Liver (tissue), 9 donors: ENCODE results near the gene PER2. TPM values are rescaled to one million over a fixed set of nuclear protein-coding genes. Genes with fewer than 3 reads are reported as not detected.
"Not testable (repeated sequence)": the region's sequence is repeated elsewhere in the genome, so short reads cannot be mapped to it uniquely, and the experiment has no call there.

Experiments used
- DNase-seq: peaks from one replicate; pipeline ENCODE4 v3.0.0-alpha.2; 2017; ENCODE audit warnings: low spot score
- H3K27ac ChIP-seq, 2 donors: one replicate each; pipeline ENCODE4 v1.7.0; 2013; ENCODE audit warnings: inconsistent platforms in 2 of 2, low read length in 2 of 2, control low read depth in 1 of 2, low read depth in 1 of 2, mild to moderate bottlenecking in 1 of 2
- H3K27me3 ChIP-seq, 4 donors: one replicate each; pipeline versions ENCODE4 v1.6.1 to v1.7.0; 2013; ENCODE audit warnings: low read length in 3 of 4, inconsistent platforms in 1 of 4, mild to moderate bottlenecking in 1 of 4, moderate library complexity in 1 of 4; ENCODE audit not compliant: control insufficient read depth in 4 of 4, insufficient read depth in 4 of 4
- H3K36me3 ChIP-seq, 4 donors: one replicate each; pipeline versions ENCODE4 v1.6.1 to v1.7.0; 2013; ENCODE audit warnings: low read length in 3 of 4, mild to moderate bottlenecking in 3 of 4, low read depth in 1 of 4, moderate library complexity in 1 of 4; ENCODE audit not compliant: control insufficient read depth in 4 of 4, insufficient read depth in 3 of 4
- H3K4me1 ChIP-seq, 4 donors: one replicate each; pipeline versions ENCODE4 v1.6.1 to v1.7.0; 2013; ENCODE audit warnings: low read length in 3 of 4, mild to moderate bottlenecking in 3 of 4, moderate library complexity in 1 of 4; ENCODE audit not compliant: control insufficient read depth in 4 of 4, insufficient read depth in 4 of 4
- H3K4me3 ChIP-seq, 3 donors: one replicate each; pipeline versions ENCODE4 v1.6.1 to v1.7.0; 2013; ENCODE audit warnings: low read length in 3 of 3, control low read depth in 1 of 3, low read depth in 1 of 3, mild to moderate bottlenecking in 1 of 3
- H3K9ac ChIP-seq, 2 donors: one replicate each; pipeline ENCODE4 v1.7.0; 2013; ENCODE audit warnings: low read length in 2 of 2, mild to moderate bottlenecking in 2 of 2, moderate library complexity in 2 of 2, control low read depth in 1 of 2, low read depth in 1 of 2
- H3K9me3 ChIP-seq, 4 donors: one replicate each; pipeline versions ENCODE4 v1.6.1 to v1.7.0; 2013; ENCODE audit warnings: low read length in 3 of 4; ENCODE audit not compliant: control insufficient read depth in 4 of 4
- ATF3 ChIP-seq: IDR thresholded peaks from 2 replicates; pipeline ENCODE4 v1.6.1; 2016; ENCODE audit warnings: antibody characterized with exemption
- CTCF ChIP-seq: fragments of 150-350 bp; IDR thresholded peaks from 2 replicates; pipeline ENCODE4 v1.5.1; 2017; ENCODE audit warnings: improper control_type of control experiment, low read depth, low read length; ENCODE audit not compliant: missing input control
- FOXA1 ChIP-seq: IDR thresholded peaks from 2 replicates; pipeline ENCODE4 v1.6.1; 2016; ENCODE audit warnings: antibody characterized with exemption
- FOXA2 ChIP-seq: IDR thresholded peaks from 2 replicates; pipeline ENCODE4 v1.6.1; 2016; ENCODE audit warnings: antibody characterized with exemption
- HNF4A ChIP-seq, 2 donors: conservative IDR thresholded peaks; 2 replicates each; pipeline ENCODE4 v1.6.1; 2016; ENCODE audit warnings: antibody characterized with exemption in 2 of 2, mild to moderate bottlenecking in 2 of 2
- HNF4G ChIP-seq: IDR thresholded peaks from 2 replicates; pipeline ENCODE4 v1.6.1; 2016; ENCODE audit warnings: antibody characterized with exemption
- JUND ChIP-seq, 2 donors: IDR thresholded peaks; 2 replicates each; pipeline ENCODE4 v1.6.1; 2016; ENCODE audit warnings: antibody characterized with exemption in 2 of 2
- NR2F2 ChIP-seq: IDR thresholded peaks from 2 replicates; pipeline ENCODE4 v1.6.1; 2016; ENCODE audit warnings: antibody characterized with exemption
- RAD21 ChIP-seq, 2 donors: IDR thresholded peaks; 2 replicates each; pipeline ENCODE4 v1.6.1; 2016; ENCODE audit warnings: antibody characterized with exemption in 2 of 2, mild to moderate bottlenecking in 2 of 2
- REST ChIP-seq: IDR thresholded peaks from 2 replicates; pipeline ENCODE4 v1.6.1; 2016; ENCODE audit warnings: antibody characterized with exemption, mild to moderate bottlenecking
- RXRA ChIP-seq, 2 donors: IDR thresholded peaks; 2 replicates each; pipeline ENCODE4 v1.6.1; 2017 to 2018; ENCODE audit warnings: antibody characterized with exemption in 2 of 2, mild to moderate bottlenecking in 1 of 2
- SP1 ChIP-seq: IDR thresholded peaks from 2 replicates; pipeline ENCODE4 v1.6.1; 2018; ENCODE audit warnings: antibody characterized with exemption, mild to moderate bottlenecking
- TAF1 ChIP-seq: conservative IDR thresholded peaks from 2 replicates; pipeline ENCODE4 v1.6.1; 2016; ENCODE audit warnings: antibody characterized with exemption, mild to moderate bottlenecking
- YY1 ChIP-seq: IDR thresholded peaks from 2 replicates; pipeline ENCODE4 v1.6.1; 2016; ENCODE audit warnings: antibody characterized with exemption, mild to moderate bottlenecking
- ZBTB33 ChIP-seq: IDR thresholded peaks from 2 replicates; pipeline ENCODE4 v1.6.1; 2016; ENCODE audit warnings: antibody characterized with exemption
- WGBS: extraction: QIAGEN DNeasy Blood & Tissue Kit; methylation state at CpG from one replicate; pipeline ENCODE4 v1.1.7; 2013; 5-methylcytosine and 5-hydroxymethylcytosine counted together
- polyA plus RNA-seq, 2 donors: library from polyadenylated mRNA; stranded (reverse) in 1 of 2; unstranded in 1 of 2; fragments of 200-250 nt in 1 of 2; fragments of >200 nt in 1 of 2; fragmentation: Nextera tagmentation in 1 of 2; extraction: Ambion mirVana in 1 of 2; gene quantifications; one replicate each; pipeline versions ENCODE4 v1.2.1 to v1.2.3, GENCODE V29; 2013 to 2015
- total RNA-seq, 2 donors: library from RNA; depleted of rRNA; stranded (reverse); fragments of >200 nt; gene quantifications; one replicate each; pipeline ENCODE4 v1.2.3, GENCODE V29; 2014
- donor health status: healthy.
- donor health status: healthy.
- donor health status: healthy.
- donor health status: healthy.
- donor health status: healthy.

The PER2 gene
- total and polyA plus RNA-seq, 4 donors = 1.1 to 12.5 (median 4.1) TPM

GRCh38 chr2:238325694-238326093, 37.3 kb upstream of the PER2 start:
- DNase-seq = no peak
- 94% methylated on average over 9 of the region's 9 CpGs for WGBS

GRCh38 chr2:238324248-238324647, 35.8 kb upstream of the PER2 start:
- not testable (repeated sequence) for H3K27me3 ChIP-seq, H3K9me3 ChIP-seq, H3K27ac ChIP-seq, DNase-seq, H3K9ac ChIP-seq, H3K4me3 ChIP-seq
- Histone ChIP-seq H3K4me1 (peaks cover 0 to 19% (median 12%) of the 10 kb centered on the region in 4 donors), H3K36me3 (peaks cover 4 to 13% (median 7%) of the 10 kb centered on the region in 4 donors)
- WGBS = 97% methylated on average over 7 of the region's 7 CpGs

More at GRCh38 chr2:238325694-238326093, 37.3 kb upstream of the PER2 start:
- Histone ChIP-seq H3K9ac (no peak overlapping the region), H3K27ac (no peak overlapping the region), H3K36me3 (peaks cover 4 to 22% (median 10%) of the 10 kb centered on the region in 4 donors), H3K27me3 (no peaks in the 10 kb centered on the region), H3K4me1 (peaks cover 0 to 13% (median 6%) of the 10 kb centered on the region in 4 donors), H3K4me3 (no peak overlapping the region), H3K9me3 (no peaks in the 10 kb centered on the region)
- TF ChIP-seq JUND (IDR thresholded peaks at IDR 0.05) = no peak
- TF ChIP-seq ATF3 = no peak
- TF ChIP-seq REST = no peak
- TF ChIP-seq CTCF = no peak
- no peak for TF ChIP-seq NR2F2
- no peak for TF ChIP-seq SP1
- no peak for TF ChIP-seq YY1
- TF ChIP-seq TAF1 = no peak
- no peak for TF ChIP-seq RAD21 (IDR thresholded peaks at IDR 0.05)

- no peak for DNase-seq
- Histone ChIP-seq H3K9ac (no peak overlapping the region), H3K36me3 (peaks cover 0 to 6% (median under 1%) of the 10 kb centered on the region in 4 donors), H3K4me1 (peaks cover 0 to 19% (median 12%) of the 10 kb centered on the region in 4 donors), H3K9me3 (no peaks in the 10 kb centered on the region), H3K27me3 (no peaks in the 10 kb centered on the region), H3K4me3 (no peak overlapping the region), H3K27ac (no peak overlapping the region)
- 91% methylated on average over 10 of the region's 10 CpGs for WGBS
- TF ChIP-seq FOXA2 (no peak), ZBTB33 (no peak), FOXA1 (no peak), NR2F2 (no peak), RXRA (IDR thresholded peaks at IDR 0.05) (no peak), SP1 (no peak), HNF4G (no peak), RAD21 (IDR thresholded peaks at IDR 0.05) (no peak), REST (no peak), HNF4A (conservative IDR thresholded peaks at IDR 0.05) (no peak)
Measured at GRCh38 chr2:238322001-238322411, 33.6 kb upstream of the PER2 start.
